Embryonic facial prominence (tissue), 1 donor: ENCODE results near the gene WASHC3.
"Not testable (repeated sequence)": the region's sequence is repeated elsewhere in the genome, so short reads cannot be mapped to it uniquely, and the experiment has no call there.

Experiments
- DNase-seq: peaks from one replicate; pipeline ENCODE4 v3.0.0-alpha.2; 2016; ENCODE audit errors: extremely low spot score

The WASHC3 gene

GRCh38 chr12:102061560-102062418 is at the start of gene WASHC3:
TSS of gene WASHC3 (minus strand) at chr12:102061991. CDS start at chr12:102061962, 29 bp downstream.
- DNase-seq: peak; percentile 93

GRCh38 chr12:102110782-102111181 is 49.0 kb upstream of the WASHC3 start:
- DNase-seq: no peak

GRCh38 chr12:102107970-102108369 is 46.2 kb upstream of the WASHC3 start:
- DNase-seq: no peak

DNA sequence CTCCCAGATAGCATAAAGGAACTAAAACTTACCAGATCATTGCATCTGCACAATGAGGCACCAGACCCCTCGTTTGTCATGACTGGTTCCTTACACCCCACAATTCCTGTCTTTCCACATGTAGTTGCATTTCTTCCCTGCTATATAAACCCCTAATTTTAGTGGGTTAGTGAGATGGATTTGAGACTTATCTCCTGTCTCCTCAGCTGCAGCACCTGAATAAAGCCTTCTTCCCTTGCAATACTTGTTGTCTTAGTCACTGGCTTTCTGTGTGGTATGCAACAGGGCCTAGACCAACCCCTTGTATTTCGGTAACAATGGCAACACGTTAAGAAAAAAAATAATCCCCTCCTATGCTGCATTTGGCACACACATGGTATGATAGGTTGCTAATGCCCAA is 45.1 kb upstream of the WASHC3 start:
- DNase-seq: no peak

DNA sequence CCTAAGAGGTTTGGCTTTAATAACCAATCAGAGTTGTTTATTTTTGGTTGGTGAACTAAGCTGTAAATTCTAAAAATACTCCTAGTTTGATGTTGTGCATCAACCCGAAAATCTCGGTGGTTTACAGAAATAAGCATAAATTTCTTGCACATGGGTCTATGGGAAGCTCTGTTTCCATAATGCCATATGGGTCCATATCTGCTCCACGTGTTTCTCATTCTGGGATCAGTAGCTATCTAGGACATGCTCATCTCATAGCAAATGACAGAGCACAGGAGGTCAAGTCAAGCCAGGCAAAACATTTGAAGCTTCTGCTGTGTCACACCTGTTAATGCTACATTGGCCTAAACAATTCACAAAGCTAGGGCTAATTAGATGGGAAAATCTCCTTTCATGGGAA is 35.1 kb upstream of the WASHC3 start:
- DNase-seq: no peak

GRCh38 chr12:102095677-102096263 is 34.0 kb upstream of the WASHC3 start:
- DNase-seq: peak; percentile 39

DNA sequence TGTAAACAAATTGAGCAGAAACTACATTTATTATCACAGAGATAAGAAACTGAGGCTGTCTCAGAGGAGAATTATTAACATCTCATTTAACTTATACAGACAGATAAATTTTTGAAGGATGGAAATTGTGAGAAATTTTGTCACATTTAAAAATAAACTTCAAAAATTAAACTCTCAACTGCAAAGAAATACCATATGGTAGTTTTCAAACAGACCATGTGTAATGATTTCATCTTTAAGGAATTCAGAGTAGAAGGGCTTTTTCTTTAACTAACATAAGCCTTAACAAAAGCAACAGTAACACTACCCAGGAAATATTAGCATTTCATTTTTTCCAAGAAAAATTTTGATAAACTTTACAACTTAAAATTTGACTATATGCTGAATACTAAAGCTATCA is 31.5 kb upstream of the WASHC3 start:
- no peak for DNase-seq

GRCh38 chr12:102089228-102089835 is 27.5 kb upstream of the WASHC3 start:
- DNase-seq: not testable (repeated sequence)

GRCh38 chr12:102080842-102081241 is 19.1 kb upstream of the WASHC3 start:
- no peak for DNase-seq

- DNase-seq: not testable (repeated sequence)
Measured at GRCh38 chr12:102072092-102072491, 10.3 kb upstream of the WASHC3 start.

- no peak for DNase-seq
Measured at GRCh38 chr12:102069707-102070106, 7.9 kb upstream of the WASHC3 start.

- no peak for DNase-seq
Measured at GRCh38 chr12:102067574-102068258, 5.9 kb upstream of the WASHC3 start.

DNA sequence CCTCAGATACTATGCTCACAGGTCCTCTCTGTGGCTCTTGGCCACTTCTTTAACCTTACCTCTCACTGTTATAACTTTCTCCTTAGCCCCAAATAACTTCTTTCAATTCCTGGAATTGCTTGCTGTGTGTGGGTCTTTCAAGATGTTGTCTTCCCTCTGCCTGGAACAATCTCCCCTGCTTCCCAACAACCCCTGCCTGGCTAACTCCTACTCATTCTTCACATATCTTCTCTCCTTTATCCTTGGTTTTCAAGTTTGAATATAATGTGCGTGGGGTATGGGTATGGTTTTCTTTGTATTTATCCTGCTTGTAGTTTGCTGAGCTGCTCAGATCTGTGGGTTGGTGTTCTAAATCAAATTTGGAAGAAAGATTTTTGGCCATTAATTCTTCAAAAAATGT is 2.7 kb upstream of the WASHC3 start:
- DNase-seq: no peak

DNA sequence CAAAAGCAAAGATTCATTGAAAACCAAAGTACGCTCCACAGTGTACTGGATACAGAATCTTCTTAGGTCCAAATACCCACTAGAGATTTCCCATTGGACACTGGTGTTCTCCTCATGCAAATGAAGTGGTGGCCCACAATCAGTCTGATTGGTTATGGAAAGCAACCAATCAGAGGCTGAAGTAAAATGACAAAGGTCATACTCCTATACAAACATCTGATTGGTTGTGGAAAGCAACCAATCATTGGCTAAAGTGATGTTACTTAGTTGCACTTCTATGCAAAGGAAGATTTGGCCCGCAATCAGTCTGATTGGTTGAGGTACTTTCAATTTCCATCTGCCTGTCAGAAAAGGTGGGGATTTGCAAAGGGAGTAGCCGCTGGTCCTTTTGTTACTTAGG is 1.3 kb upstream of the WASHC3 start:
- no peak for DNase-seq

DNA sequence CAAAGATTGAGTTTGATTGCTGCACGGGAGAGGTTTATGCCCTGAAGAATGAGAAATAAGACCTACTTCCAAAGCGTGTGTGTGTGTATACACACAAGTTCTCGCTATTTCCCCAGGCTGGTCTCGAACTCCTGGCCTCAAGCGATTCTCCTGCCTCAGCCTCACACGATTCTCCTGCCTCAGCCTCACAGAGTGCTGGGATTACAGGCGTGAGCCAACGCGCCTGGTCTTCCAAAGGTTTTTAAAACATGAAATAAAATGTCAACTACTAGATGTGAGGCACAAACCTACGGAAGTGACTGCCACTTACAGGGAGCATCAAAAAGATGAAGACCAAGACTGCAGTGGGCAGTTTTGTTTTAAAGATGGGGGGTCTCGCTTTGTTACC is 622 bp upstream of the WASHC3 start:
- DNase-seq: no peak

GRCh38 chr12:102061096-102061559 is 663 bp downstream of the WASHC3 start:
- DNase-seq: no peak

GRCh38 chr12:102059343-102059742 is 2.4 kb downstream of the WASHC3 start:
- no peak for DNase-seq

GRCh38 chr12:102054345-102054744 is 7.4 kb downstream of the WASHC3 start:
- no peak for DNase-seq

DNA sequence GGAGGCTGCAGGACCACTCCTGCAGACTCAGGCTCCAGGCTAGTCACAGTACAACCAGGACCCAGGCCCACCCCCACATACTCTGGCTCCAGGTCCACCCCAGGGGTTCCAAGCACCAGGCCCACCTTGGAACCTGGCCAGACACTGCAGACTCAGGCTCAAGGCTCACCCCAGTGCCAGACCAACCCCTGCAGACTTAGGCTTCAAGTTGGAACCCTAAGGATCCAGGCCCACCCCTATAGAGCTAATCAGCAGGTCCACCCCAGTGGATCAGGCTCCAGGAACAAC is 8.8 kb downstream of the WASHC3 start:
- DNase-seq: no peak

DNA sequence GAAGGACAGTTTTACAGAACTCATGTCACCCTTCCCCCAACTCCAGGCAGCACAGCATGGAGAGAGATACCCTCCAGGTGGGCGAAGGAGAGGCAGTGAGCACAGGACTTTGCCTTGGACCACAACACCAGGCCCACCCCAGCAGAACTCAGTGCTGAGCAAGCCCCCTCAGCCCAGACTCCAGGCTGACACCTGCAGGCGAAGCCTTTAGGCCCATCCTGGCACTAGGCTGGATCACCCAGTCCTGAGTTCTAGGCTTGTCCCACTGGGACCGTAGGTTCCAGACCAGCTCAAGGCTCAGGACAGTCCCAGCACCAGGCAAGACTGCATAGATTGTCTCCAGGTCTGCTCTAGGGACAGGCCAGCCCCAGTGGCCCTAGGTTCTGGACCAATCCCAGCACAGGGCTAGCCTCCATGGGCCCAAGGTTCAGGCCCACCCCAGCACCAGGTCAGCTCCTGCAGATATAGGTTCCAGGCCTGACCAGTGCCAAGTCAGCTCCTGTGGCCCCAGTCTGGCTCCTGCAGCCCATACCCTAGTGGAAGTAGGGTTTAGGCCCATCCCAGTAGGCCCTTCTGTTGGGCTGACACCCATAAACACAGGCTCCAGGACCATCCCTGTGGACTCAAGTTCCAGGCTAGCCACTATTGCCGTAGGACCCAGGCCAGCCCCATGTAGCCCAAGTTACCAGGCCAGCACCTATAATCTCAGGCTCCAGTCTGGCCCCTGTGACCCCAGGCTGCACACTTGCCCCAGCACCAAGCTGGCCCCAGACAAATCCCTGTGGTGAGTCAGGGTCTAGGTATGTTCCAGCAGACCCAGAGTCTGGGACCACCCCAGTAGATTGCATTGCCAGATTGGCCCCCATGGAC is 9.4 kb downstream of the WASHC3 start:
- no peak for DNase-seq

DNA sequence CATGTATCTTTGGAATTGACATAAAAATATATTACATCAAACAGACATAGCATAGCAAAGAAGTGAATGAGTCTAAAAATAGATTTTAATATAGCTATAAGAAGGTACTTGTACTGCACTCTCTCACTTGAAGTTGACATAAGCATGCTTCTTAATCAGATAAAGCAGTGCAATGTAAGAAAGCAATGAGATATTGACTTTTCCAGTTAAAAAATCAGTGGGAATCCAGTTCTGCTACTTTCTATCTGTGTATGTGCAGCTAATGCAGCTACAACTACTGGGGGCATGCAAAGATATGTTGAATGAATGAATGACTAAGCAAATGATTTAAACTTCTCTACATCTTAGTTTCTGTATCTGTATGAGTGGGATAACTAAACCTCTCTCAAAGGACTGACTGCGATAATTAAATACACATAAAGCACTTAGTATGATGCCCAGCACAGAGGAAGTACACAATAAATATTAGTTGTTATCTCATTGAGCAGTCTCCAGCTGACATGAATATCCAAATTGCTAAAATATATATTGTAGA is 10.3 kb downstream of the WASHC3 start:
- DNase-seq: no peak
